HG02759 (cell line): ENCODE data around the gene DSCAM.

Source experiments
- ATAC-seq: cut with Tn5 transposase; IDR thresholded peaks from one replicate; pipeline ENCODE4 v1.9.1; 2021; ENCODE audit warnings: mild to moderate bottlenecking, moderate library complexity; ENCODE audit not compliant: unreplicated experiment

The DSCAM gene

GRCh38 chr21:40714536-40714935, 132.4 kb downstream of the DSCAM start:
- ATAC-seq = no peak

- no peak for ATAC-seq
Observed at GRCh38 chr21:40707656-40708244, 139.2 kb downstream of the DSCAM start.

DNA sequence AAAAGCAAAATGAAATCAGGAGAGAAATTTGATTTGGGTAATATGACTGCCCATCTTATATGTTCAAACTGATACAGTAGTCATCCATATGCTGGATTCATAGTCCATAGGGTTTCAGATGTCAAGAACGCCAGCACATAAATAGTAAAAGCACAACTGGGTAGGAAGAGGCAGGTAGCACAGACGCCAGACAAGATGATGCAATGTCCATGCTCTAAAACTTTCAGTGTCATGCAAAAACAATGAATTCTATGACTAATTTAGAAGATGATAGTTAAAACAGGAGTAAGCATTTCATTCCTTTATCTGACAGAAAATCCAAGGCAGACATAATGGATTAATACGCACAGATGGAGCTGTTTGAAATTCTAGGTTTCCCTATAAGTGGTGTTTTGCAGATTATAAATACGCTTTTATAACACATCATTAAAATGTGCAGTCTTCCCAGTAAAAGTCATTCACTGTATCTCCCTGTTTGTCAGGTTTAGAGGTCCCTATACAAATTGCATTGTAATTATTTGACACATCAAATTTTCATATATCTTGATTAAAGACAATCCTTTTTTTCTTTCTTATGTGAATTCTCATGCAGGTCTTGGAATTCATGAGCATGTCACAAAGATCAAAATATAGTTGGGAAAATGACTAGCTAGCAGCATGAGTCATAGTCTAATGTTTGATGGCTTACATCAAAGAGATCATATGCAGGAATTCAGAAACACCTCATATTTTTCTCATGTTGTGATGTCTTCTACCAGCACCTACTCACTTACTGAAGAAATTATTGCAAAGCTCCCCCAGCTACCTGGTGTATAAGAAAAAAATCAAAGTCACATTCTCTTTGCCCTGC, 139.9 kb downstream of the DSCAM start:
- no peak for ATAC-seq

DNA sequence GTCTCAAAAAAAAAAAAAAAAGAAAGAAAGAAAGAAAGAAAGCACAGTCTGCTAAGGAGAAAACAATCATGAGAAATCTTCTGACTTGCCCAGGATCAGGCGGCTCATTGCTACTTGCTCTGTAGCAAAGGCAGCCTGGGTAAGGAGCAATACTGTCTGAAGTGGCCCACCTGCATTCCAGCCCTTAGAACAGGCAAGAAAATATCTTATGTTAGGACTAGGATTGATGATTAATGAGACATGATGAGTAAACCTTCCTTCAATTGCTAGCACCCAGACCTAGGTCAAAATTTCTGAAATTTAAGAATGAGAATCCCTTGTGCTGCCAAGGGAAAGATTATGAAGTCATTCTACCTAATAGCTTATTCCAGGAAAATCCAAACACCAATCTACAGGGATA, 140.8 kb downstream of the DSCAM start:
- ATAC-seq = no peak

DNA sequence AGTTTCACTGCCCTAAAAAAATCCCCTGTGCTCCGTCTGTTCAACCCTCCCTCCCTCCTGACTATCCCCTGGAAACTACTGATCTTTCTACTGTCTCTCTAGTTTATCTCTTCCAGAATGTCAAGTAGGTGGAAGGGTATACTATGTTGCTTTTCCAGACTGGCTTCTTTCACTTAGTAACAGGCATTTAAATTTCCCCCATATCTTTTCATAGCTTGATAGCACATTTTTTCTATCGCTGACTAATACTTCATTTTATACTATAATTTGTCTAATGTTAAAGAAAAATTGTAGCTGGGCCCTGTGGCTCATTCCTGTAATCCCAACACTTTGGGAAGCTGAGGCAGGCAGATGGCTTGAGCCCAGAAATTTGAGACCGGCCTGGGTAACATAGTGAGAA, 142.8 kb downstream of the DSCAM start:
- ATAC-seq = no peak

DNA sequence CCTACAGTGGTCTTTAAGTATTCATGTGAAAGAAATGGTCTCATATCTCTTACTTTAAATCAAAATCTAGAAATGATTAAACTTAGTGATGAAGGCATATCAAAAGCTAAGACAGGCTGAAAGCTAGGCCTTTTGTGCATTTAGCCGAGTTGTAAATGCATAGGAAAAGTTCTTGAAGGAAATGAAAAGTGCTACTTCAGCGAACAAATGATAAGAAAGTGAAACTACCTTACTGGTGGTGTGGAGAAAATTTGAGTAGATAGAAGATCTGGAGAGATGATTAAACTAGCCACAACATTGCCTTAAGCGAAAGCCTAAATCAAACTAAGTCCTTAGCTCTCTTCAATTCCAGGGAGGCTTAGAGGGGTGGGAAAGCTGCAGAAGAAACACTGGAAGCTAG, 147.6 kb downstream of the DSCAM start:
- no peak for ATAC-seq

GRCh38 chr21:40696246-40696645, 150.7 kb downstream of the DSCAM start:
- ATAC-seq = no peak

DNA sequence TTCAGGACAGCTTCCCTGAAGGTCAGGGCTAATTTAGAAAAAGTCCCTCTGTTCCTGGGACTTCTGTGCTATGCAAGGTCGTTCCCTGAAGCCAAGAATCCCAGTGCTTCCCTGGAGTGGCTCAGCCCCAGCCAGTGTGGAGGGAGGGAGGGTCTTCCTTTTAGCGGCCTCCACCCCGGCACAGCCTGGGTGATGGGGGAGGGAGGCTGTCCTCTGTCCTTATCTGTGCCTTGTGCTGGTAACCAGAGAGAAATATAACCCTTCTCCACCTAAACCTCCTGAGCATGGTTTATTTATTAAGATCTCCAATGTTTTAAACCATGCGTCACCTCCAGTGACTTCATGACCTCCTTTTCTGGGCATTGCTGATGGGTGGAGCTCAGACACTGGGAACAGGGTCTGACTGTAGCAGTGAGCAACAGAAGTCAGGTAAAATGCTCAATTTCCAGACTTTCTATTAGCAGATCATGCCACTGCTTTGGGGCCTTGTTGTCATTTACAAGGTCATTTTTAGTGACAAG, 157.1 kb downstream of the DSCAM start:
- no peak for ATAC-seq

- ATAC-seq = no peak
Observed at GRCh38 chr21:40689217-40689616, 157.7 kb downstream of the DSCAM start.

- ATAC-seq = no peak
Observed at GRCh38 chr21:40688106-40688864, 158.7 kb downstream of the DSCAM start.

- ATAC-seq = no peak
Observed at GRCh38 chr21:40687625-40688024, 159.3 kb downstream of the DSCAM start.

DNA sequence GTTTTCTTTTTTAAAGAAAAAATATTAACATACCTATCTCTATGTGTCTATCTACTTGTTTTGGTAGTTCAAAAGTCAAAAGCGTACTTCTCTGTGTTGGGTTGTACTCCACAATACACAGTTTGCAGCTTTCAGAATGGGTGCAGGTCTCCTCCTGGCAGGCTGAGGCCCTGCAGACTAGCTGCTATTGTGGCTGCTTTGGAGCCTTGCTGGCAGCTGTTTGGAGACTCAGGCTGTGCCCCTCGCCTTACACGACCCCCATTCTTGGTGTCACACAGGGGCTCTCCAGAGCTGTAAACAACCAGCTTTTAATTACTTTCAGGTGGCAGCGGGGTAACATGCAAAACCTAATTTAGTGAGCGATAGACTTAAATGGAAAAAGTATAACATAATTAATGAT, 160.4 kb downstream of the DSCAM start:
- no peak for ATAC-seq

DNA sequence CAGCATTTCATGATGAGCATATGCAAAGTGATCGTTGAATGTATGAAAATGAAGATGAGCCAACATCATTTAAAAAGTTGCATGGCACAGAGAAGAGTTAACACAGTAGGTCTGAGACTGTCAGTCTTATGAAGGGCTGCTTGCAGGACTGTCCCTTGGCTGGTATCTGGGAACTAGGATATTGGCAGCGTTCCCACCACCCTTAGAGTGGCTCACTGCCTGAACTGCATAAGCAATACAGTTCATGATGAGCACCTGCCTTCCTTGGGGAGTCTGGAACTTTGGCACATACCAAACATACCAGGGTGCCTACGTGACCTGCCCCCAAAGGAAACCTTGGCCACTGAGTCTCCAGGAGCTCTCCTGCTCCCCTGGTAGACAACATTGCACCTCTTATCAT, 161.8 kb downstream of the DSCAM start:
- ATAC-seq = no peak

- ATAC-seq = no peak
Observed at GRCh38 chr21:40684726-40685125, 162.2 kb downstream of the DSCAM start.

GRCh38 chr21:40683349-40683748, 163.6 kb downstream of the DSCAM start:
- no peak for ATAC-seq

DNA sequence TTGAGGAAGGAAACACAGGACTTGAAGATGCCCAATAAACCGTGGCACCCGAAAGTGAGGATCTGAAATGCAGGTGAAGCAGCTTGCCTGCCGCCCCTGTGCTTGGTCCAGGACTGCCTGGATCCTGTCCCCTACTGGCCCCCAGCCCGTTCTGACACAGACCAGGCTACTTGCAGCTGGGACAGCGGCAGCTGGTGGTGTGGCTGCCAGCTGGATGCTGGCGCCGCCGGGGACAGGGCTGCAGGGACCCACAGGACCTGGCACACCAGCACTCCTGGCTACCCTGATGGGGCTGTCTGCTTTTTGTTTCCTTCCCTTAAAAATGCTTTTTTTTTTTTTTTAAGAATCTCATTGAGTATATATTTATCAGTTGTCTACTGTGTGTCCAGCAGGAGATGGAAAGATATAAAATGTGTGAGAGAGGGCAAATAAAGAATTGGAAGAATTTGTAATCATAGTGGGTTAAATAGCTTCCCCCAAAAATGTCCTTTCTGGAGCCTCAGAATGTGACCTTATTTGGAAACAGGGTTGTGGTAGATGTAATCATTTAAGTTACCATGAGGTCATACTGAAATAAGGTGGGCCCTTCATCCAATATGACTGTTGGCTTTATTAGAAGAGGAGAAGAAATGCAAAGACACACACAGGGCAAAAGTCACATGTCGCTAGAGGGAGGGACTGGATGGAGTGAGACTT, 165.6 kb downstream of the DSCAM start:
- ATAC-seq = no peak

DNA sequence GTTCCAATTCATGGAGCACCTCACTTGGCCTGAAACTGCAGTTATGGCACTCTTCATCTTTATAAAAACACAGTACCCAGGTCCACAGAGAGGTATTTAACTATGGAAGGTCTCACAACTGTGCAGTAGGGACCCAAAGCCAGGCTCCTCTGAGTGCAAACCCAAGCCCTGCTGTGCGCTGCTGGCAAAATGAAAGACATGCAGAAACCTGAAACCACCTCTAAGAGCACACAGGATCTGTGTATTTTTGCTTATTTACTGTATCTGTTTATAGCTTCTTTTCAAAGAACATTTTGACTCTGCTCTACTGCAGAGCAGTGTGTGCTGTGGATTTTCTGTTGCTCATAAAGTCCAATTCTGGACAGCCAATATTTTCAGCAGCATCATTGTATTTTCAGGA, 166.6 kb downstream of the DSCAM start:
- ATAC-seq = no peak

DNA sequence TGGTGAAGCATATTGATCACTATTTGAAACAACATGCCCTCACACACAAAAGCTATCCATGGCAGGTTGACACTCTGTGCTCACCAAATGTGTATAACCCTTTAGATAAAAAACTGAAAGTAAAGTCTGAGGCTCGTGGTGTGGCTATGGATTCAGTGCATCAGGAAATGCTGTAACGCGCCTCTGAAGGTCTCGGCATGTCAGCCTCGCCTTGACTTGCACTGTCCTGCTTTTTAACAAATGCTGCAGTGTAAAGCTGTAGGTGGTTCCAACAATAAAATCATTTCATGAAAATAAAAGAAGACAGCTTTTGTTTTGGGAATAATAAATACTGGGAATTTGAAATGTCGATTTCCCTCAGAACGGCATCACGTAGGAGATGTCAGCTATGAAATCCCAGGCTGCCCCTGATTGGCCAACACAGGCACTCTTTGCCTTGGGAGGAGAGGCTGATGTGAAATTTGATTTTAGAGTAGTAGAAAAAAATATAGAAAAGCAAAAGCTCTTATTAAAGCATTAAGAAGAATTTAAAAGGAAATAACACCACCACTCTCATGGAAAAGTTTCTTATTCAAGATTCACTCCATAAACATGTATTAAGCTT, 168.2 kb downstream of the DSCAM start:
- ATAC-seq = no peak

DNA sequence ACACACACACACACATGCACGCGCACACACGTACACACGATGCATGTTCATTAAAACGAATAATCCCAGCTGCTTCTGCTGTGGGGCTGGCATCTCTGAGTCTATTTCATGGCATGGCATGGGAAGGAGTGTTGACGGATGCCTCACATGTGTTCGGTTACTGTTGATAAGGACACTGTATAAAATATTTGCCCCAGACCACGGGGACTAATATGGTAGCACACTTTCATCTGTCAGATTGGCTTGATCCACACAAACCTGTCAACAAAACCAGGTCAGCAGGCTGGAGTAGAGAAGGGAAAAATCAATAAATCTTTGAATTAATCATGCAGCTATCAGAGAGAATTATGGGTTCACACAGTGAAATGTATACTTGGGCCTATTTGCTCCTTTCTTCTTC, 171.9 kb downstream of the DSCAM start:
- ATAC-seq = no peak

- no peak for ATAC-seq
Observed at GRCh38 chr21:40672602-40673001, 174.4 kb downstream of the DSCAM start.

GRCh38 chr21:40671716-40672115, 175.2 kb downstream of the DSCAM start:
- ATAC-seq = no peak
